Omental fat pad (tissue), 4 donors: ENCODE measurements around the gene GRIP1. TPM values are rescaled to one million over a fixed set of nuclear protein-coding genes. Genes with fewer than 3 reads are reported as not detected.

Experiments
- ATAC-seq: fragments of 150-250 bp; one replicate; pipeline ENCODE4 v1.9.1; 2016; ENCODE audit warnings: mild to moderate bottlenecking, moderate library complexity; ENCODE audit not compliant: low FRiP score
- DNase-seq: peaks from one replicate; pipeline ENCODE4 v3.0.0-alpha.2; 2019; ENCODE audit warnings: low spot score
- total RNA-seq, 4 donors: library from RNA; depleted of rRNA; stranded (reverse); fragments of >200 nt; gene quantifications; one replicate each; pipeline ENCODE4 v1.1.0, GENCODE V29; 2016
- TF ChIP-seq, protein P1 (sequence below), 3 donors: fragments of 450-650 bp; IDR thresholded peaks; one replicate each; pipeline ENCODE4 v1.5.1; 2016 to 2017; ENCODE audit warnings: antibody characterized with exemption in 3 of 3, mild to moderate bottlenecking in 3 of 3, moderate library complexity in 2 of 3

Gene GRIP1
- total RNA-seq, 4 donors from 2014 or later: 1.2 to 4.9 (median 2.9) TPM

DNA sequence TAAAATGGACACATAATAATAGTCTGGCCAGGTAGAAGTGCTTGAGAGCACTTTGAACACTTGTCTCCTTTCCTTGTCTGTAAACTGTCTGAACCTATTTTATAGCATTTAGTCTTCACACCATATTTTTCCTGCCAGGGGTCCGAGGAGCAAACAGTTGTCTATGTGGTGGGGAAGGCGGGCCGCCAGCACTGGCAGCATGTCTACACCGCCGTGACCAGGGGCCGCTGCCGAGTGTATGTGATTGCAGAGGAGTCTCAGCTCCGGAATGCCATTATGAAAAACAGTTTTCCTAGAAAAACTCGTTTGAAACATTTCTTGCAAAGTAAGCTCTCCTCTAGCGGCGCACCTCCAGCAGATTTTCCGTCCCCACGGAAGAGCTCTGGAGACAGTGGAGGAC, 347.9 kb downstream of the GRIP1 start:
- TF ChIP-seq, protein P1, sequence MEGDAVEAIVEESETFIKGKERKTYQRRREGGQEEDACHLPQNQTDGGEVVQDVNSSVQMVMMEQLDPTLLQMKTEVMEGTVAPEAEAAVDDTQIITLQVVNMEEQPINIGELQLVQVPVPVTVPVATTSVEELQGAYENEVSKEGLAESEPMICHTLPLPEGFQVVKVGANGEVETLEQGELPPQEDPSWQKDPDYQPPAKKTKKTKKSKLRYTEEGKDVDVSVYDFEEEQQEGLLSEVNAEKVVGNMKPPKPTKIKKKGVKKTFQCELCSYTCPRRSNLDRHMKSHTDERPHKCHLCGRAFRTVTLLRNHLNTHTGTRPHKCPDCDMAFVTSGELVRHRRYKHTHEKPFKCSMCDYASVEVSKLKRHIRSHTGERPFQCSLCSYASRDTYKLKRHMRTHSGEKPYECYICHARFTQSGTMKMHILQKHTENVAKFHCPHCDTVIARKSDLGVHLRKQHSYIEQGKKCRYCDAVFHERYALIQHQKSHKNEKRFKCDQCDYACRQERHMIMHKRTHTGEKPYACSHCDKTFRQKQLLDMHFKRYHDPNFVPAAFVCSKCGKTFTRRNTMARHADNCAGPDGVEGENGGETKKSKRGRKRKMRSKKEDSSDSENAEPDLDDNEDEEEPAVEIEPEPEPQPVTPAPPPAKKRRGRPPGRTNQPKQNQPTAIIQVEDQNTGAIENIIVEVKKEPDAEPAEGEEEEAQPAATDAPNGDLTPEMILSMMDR (IDR thresholded peaks at IDR 0.05): no peak
- ATAC-seq: no peak

DNA sequence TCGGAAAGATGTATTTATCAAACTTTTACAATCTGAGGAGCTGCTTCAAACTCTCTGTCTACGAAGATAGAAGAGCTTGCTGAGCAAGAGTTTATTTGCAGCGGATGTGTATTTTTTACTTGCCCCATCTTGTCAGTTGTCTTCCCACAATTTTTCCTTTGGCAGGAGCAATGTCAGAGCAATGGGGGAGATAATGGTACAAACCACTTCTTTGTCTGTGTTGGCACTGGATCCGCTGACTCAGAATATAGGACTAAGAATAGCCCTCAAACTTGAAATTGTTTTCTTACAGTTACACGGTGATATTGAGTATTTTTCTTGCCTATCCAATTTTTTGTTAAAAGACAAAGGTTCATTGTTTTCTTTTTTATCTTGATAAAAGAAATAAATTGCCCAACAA, 348.9 kb downstream of the GRIP1 start:
- TF ChIP-seq, protein P1 (IDR thresholded peaks at IDR 0.05): no peak
- ATAC-seq (no peak), DNase-seq (no peak)

More for the DNA sequence above, 347.9 kb downstream of the GRIP1 start:
- DNase-seq: no peak

DNA sequence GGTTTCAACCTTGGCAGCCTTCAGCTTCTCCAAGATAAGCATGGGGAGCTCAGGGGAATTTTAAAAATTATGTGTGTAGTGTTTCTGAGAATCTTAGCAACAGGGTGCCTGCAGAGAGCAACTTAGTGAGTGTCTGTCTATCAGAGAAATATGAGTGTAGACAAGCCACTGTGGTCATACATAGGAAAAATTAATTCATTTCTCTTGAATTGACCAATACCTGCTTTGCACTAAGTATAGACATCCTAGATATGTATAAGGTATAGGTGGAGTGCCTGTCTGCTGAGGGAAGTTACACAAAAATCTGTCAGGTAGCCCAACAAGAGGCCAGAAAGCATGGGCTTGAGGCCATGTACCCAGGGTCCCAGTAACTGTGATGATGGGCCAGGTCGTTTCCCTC, 355.9 kb downstream of the GRIP1 start:
- ATAC-seq (no peak), DNase-seq (no peak)
- TF ChIP-seq, protein P1 (IDR thresholded peaks at IDR 0.05): no peak

DNA sequence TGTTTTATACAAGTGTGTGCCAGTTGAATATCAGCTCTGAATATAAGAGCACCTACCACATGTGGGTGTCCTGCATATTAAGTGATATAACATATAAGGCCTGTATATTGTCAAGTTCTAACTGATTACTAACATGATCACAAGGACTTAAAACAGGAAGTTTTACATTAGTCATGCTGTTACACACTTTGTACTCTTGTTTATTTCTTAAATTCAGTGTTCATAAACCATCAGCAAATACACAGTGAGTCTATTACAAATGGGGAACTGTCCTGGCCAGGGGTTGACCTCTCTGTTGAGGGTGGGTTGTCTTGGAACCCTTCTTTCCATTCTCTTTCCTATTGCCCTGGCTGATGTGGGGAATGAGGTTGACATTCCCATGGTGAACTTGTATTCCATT, 357.4 kb downstream of the GRIP1 start:
- TF ChIP-seq, protein P1 (IDR thresholded peaks at IDR 0.05): no peak
- DNase-seq (no peak), ATAC-seq (no peak)

DNA sequence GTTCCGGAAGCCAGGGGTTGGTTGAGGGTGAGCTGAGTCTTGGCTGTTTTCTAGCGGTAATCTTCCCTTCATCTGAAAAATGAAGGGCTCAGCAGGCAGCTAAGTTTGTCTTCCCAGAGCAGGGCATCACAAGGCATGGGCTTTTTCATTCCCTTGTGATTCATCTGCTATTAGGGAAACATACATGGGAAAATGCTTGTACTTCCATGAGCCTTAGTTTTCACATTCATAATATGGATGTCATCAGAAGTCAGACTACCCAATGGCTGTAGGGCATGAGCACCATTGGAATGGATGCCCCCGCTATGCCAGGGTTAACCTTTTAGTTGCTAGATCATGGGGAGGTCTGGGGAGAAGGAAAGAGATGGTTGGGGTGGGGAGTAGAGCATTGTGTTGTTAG, 357.9 kb downstream of the GRIP1 start:
- TF ChIP-seq, protein P1 (IDR thresholded peaks at IDR 0.05): no peak
- no peak for ATAC-seq
- no peak for DNase-seq

DNA sequence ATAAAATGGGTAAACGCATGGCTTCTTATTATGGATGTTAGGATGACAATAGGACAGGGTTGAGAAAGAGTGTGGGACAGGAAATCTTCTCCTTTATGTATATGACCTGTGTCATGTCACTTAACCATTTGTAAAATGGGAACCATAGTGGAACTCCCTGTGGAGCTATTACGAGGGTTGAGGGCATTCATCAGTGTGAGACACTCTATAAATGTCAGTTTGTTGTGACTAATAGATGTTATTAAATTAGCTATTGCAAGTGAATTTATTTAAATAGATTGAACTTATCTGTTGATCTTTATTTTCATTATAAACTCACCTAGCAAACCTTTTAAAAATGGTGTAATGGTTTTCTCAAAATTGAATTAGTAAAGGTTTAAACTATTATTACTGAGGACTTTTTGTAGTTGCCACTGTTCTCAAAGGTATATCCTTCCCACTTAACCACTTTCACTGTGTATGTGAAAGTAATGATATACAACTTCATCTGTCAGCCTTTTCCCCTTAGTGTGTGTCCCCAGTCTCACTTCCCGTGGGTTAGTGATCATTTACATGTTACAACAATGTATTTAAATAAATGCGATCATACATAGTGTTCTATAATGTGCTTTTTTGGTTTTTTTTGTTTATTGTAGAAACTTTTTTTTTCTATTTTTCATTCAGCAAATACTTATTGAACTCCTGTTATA, 359.5 kb downstream of the GRIP1 start:
- no peak for ATAC-seq
- DNase-seq: no peak
- TF ChIP-seq, protein P1 (IDR thresholded peaks at IDR 0.05): no peak

DNA sequence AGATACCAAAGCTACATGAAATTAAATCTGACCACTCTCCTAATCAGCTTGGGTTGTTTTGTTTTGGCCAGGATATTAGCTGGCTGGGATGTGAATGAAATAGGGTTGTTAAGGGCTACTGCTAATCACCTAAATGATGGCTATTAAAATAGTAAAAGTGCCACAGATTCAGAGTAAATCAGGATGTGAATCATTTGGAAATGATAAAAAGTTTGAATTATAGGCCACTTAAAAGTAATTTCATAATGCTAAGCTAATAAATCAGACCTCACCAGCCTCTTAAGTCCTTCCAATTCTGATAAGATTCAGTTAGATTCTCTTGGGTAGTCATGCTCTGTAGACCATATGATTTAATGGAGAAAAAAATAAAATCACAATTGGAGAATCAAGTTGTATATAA, 364.6 kb downstream of the GRIP1 start:
- DNase-seq: no peak
- TF ChIP-seq, protein P1 (IDR thresholded peaks at IDR 0.05): no peak
- ATAC-seq: no peak
